ENCODE measurements around the gene SPPL2A.

The SPPL2A gene

DNA sequence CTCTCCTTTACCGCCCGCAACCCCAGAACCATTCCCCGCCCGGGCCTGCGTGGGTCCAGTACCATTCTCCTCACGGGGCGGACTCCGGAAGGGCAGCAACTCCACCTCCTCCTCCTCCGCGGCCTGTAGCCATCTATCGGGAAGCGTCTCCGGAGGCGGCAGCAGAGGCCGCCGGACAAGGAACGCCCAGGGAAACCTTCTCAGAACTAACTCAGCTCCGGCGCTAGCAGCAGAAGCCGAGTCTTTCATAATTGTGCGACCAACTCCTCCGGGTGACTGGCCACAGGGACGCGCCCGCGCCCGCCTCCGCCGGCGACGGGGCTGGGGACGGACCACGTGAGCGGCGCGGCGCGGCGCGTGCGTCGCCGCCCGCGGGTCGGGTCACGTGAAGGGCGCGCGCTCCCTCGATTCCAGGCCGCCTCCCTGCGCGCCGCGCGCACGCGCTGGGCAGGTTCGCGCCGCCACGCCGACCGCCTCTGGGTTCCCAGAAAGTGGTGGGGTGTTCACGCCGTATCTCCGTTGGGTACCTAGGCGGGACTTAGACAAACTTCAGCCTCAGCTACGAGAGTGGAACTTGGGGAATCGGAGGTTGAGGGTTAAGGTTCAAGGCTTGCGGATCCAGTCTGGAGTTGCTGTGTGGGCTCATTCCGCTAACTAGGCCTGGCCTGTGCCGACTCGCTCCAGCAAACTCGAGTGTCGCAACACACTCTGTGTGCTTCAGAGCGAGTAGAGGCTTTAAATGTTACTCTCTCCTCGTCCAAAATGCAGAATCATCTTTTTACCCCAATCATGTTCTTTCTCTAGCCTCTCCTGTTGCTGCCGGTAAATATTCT is 78.8 kb downstream of the SPPL2A start, which contains the start of gene TRPM7:
Gene TRPM7 (minus strand): TSS at position 329 of the 833 bp plus-strand sequence. CDS start 264 bp downstream, at position 65.
- TF ChIP-seq, protein P1, sequence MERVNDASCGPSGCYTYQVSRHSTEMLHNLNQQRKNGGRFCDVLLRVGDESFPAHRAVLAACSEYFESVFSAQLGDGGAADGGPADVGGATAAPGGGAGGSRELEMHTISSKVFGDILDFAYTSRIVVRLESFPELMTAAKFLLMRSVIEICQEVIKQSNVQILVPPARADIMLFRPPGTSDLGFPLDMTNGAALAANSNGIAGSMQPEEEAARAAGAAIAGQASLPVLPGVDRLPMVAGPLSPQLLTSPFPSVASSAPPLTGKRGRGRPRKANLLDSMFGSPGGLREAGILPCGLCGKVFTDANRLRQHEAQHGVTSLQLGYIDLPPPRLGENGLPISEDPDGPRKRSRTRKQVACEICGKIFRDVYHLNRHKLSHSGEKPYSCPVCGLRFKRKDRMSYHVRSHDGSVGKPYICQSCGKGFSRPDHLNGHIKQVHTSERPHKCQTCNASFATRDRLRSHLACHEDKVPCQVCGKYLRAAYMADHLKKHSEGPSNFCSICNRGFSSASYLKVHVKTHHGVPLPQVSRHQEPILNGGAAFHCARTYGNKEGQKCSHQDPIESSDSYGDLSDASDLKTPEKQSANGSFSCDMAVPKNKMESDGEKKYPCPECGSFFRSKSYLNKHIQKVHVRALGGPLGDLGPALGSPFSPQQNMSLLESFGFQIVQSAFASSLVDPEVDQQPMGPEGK (CRISPR knock-in tag; IDR thresholded peaks at IDR 0.05; ENCODE audit: borderline replicate concordance) = no peak
- no peak for TF ChIP-seq ESRRG (CRISPR knock-in tag; IDR thresholded peaks at IDR 0.05)
- 0 out of 2 replicates have a peak, but pooled peaks have one; percentile 58 for TF ChIP-seq ZFP3 (CRISPR knock-in tag; IDR thresholded peaks at IDR 0.05)
- TF ChIP-seq ISL1 (CRISPR knock-in tag; IDR thresholded peaks at IDR 0.05) = no peak
- no peak for TF ChIP-seq RARB (CRISPR knock-in tag; IDR thresholded peaks at IDR 0.05)
- peak; percentile 54; the same call in 1 of the 2 replicates for TF ChIP-seq ZC3H10 (CRISPR knock-in tag; IDR thresholded peaks at IDR 0.05)
- no peak for TF ChIP-seq OSR1 (CRISPR knock-in tag; IDR thresholded peaks at IDR 0.05)
- TF ChIP-seq ZNF8 (CRISPR knock-in tag; IDR thresholded peaks at IDR 0.05) = 0 out of 2 replicates have a peak, but pooled peaks have one; percentile 6
- peak; percentile 87; the same call in 1 of the 2 replicates for TF ChIP-seq CSDC2 (CRISPR knock-in tag; IDR thresholded peaks at IDR 0.05)
- TF ChIP-seq, protein P2, sequence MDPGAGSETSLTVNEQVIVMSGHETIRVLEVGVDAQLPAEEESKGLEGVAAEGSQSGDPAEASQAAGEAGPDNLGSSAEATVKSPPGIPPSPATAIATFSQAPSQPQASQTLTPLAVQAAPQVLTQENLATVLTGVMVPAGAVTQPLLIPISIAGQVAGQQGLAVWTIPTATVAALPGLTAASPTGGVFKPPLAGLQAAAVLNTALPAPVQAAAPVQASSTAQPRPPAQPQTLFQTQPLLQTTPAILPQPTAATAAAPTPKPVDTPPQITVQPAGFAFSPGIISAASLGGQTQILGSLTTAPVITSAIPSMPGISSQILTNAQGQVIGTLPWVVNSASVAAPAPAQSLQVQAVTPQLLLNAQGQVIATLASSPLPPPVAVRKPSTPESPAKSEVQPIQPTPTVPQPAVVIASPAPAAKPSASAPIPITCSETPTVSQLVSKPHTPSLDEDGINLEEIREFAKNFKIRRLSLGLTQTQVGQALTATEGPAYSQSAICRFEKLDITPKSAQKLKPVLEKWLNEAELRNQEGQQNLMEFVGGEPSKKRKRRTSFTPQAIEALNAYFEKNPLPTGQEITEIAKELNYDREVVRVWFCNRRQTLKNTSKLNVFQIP (CRISPR knock-in tag; IDR thresholded peaks at IDR 0.05; ENCODE audit: borderline replicate concordance, low read depth) = no peak
- TF ChIP-seq GLIS3 (CRISPR knock-in tag; IDR thresholded peaks at IDR 0.05) = no peak
- no peak for TF ChIP-seq TCF4 (CRISPR knock-in tag; IDR thresholded peaks at IDR 0.05; ENCODE audit: borderline replicate concordance)
- TF ChIP-seq, protein P3, sequence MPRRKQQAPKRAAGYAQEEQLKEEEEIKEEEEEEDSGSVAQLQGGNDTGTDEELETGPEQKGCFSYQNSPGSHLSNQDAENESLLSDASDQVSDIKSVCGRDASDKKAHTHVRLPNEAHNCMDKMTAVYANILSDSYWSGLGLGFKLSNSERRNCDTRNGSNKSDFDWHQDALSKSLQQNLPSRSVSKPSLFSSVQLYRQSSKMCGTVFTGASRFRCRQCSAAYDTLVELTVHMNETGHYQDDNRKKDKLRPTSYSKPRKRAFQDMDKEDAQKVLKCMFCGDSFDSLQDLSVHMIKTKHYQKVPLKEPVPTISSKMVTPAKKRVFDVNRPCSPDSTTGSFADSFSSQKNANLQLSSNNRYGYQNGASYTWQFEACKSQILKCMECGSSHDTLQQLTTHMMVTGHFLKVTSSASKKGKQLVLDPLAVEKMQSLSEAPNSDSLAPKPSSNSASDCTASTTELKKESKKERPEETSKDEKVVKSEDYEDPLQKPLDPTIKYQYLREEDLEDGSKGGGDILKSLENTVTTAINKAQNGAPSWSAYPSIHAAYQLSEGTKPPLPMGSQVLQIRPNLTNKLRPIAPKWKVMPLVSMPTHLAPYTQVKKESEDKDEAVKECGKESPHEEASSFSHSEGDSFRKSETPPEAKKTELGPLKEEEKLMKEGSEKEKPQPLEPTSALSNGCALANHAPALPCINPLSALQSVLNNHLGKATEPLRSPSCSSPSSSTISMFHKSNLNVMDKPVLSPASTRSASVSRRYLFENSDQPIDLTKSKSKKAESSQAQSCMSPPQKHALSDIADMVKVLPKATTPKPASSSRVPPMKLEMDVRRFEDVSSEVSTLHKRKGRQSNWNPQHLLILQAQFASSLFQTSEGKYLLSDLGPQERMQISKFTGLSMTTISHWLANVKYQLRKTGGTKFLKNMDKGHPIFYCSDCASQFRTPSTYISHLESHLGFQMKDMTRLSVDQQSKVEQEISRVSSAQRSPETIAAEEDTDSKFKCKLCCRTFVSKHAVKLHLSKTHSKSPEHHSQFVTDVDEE (CRISPR knock-in tag; IDR thresholded peaks at IDR 0.05) = peak; percentile 18; the same call in 1 of the 2 replicates
- no peak for TF ChIP-seq BACH2 (CRISPR knock-in tag; IDR thresholded peaks at IDR 0.05; ENCODE audit: borderline replicate concordance)
- TF ChIP-seq ARNTL (CRISPR knock-in tag; IDR thresholded peaks at IDR 0.05; ENCODE audit: borderline replicate concordance, low read depth) = no peak
- TF ChIP-seq, protein P4, sequence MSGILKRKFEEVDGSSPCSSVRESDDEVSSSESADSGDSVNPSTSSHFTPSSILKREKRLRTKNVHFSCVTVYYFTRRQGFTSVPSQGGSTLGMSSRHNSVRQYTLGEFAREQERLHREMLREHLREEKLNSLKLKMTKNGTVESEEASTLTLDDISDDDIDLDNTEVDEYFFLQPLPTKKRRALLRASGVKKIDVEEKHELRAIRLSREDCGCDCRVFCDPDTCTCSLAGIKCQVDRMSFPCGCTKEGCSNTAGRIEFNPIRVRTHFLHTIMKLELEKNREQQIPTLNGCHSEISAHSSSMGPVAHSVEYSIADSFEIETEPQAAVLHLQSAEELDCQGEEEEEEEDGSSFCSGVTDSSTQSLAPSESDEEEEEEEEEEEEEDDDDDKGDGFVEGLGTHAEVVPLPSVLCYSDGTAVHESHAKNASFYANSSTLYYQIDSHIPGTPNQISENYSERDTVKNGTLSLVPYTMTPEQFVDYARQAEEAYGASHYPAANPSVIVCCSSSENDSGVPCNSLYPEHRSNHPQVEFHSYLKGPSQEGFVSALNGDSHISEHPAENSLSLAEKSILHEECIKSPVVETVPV (CRISPR knock-in tag; IDR thresholded peaks at IDR 0.05) = no peak
- TF ChIP-seq, protein P5, sequence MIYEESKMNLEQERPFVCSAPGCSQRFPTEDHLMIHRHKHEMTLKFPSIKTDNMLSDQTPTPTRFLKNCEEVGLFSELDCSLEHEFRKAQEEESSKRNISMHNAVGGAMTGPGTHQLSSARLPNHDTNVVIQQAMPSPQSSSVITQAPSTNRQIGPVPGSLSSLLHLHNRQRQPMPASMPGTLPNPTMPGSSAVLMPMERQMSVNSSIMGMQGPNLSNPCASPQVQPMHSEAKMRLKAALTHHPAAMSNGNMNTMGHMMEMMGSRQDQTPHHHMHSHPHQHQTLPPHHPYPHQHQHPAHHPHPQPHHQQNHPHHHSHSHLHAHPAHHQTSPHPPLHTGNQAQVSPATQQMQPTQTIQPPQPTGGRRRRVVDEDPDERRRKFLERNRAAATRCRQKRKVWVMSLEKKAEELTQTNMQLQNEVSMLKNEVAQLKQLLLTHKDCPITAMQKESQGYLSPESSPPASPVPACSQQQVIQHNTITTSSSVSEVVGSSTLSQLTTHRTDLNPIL (CRISPR knock-in tag; IDR thresholded peaks at IDR 0.05; ENCODE audit: low read depth) = no peak
- no peak for TF ChIP-seq PPARA (CRISPR knock-in tag; IDR thresholded peaks at IDR 0.05; ENCODE audit: borderline replicate concordance)
- TF ChIP-seq ZNF565 (CRISPR knock-in tag; conservative IDR thresholded peaks at IDR 0.05; ENCODE audit: low read depth) = no peak
- 0 out of 2 replicates have a peak, but pooled peaks have one; percentile 46 for TF ChIP-seq SNAI2 (CRISPR knock-in tag; IDR thresholded peaks at IDR 0.05)
- TF ChIP-seq TOX (CRISPR knock-in tag; IDR thresholded peaks at IDR 0.05; ENCODE audit: borderline replicate concordance) = no peak
- TF ChIP-seq ZFP30 (CRISPR knock-in tag; IDR thresholded peaks at IDR 0.05) = no peak
- no peak; the same call in 1 of the 2 replicates for TF ChIP-seq ZNF70 (CRISPR knock-in tag; IDR thresholded peaks at IDR 0.05)
- peak; percentile 86 for ATAC-seq

All from SK-N-SH treated with all-trans-retinoic acid at 6 μM for 48 hours (cell line).